K562 (cell line): Measurements from ENCODE around the gene MGAT5. TPM values are rescaled to one million over a fixed set of nuclear protein-coding genes. Genes with fewer than 3 reads are reported as not detected.

ENCODE experiments used
- ATAC-seq: fragments of 200-7000 bp; cut with Tn5 transposase; 3 replicates; pipeline ENCODE4 v1.9.1; 2020; ENCODE audit warnings: moderate library complexity
- BruUV-seq: library from RNA; stranded (reverse); fragments of 400-500 nt; replicated peaks from 2 replicates; lab custom pipeline; 2021; lab: Mats Ljungman, UMichigan
- CTCF ChIA-PET: fragments of 300-600 bp; formaldehyde crosslinking; extraction: SDS; loops from one replicate; lab custom pipeline; 2021; ENCODE audit warnings: low intra/inter-chr PET ratio; lab: Yijun Ruan, JAX
- POLR2A ChIA-PET: fragments of 300-600, 350-650 bp; sonication (Branson Sonifier 250); formaldehyde crosslinking; extraction: SDS; loops from one replicate; lab custom pipeline; 2021; ENCODE audit warnings: antibody characterized with exemption, inconsistent platforms; lab: Yijun Ruan, JAX
- DNase-seq, 4 experiments: peaks; one replicate each; pipeline versions ENCODE4 v3.0.0 to v3.0.0-alpha.2; 2011 to 2018; ENCODE audit warnings: low spot score in 3 of 4, mixed read lengths in 3 of 4; ENCODE audit errors: extremely low read depth in 1 of 4
- FAIRE-seq: peaks from 2 replicates; lab custom pipeline; 2011; peaks lifted over from hg19 to GRCh38; lab: Jason Lieb, UNC
- H2AFZ ChIP-seq: 2 replicates; pipeline ENCODE4 v1.6.0; 2011; ENCODE audit warnings: low read depth, low read length, control low read depth, inconsistent platforms
- H3K27ac ChIP-seq: fragments of 200-600 bp; 3 replicates; pipeline ENCODE4 v1.8.0; 2011; ENCODE audit warnings: low read depth, mild to moderate bottlenecking, control low read depth, inconsistent platforms, low read length, moderate library complexity, mixed read lengths; ENCODE audit errors: extremely low read depth
- H3K27me3 ChIP-seq, 2 experiments: fragments of 300-600 bp in 1 of 2; 2 replicates in 1 of 2; 3 replicates in 1 of 2; pipeline versions ENCODE4 v1.6.0 to v1.8.0; 2011; ENCODE audit warnings: inconsistent platforms in 2 of 2, low read length in 2 of 2, mild to moderate bottlenecking in 1 of 2, mixed read lengths in 1 of 2, moderate library complexity in 1 of 2; ENCODE audit not compliant: control insufficient read depth in 2 of 2, insufficient read depth in 2 of 2
- H3K36me3 ChIP-seq: fragments of 300-600 bp; 3 replicates; pipeline ENCODE4 v1.8.0; 2011; ENCODE audit warnings: mild to moderate bottlenecking, low read length, inconsistent platforms; ENCODE audit not compliant: control insufficient read depth, insufficient read depth
- H3K4me1 ChIP-seq, 2 experiments: fragments of 200-600 bp in 1 of 2; replicated peaks in 1 of 2; 2 replicates in 1 of 2; 3 replicates in 1 of 2; pipeline versions ENCODE4 v1.5.1 to v1.8.0; 2011; ENCODE audit warnings: inconsistent platforms in 2 of 2, low read length in 2 of 2, mild to moderate bottlenecking in 1 of 2, mixed read lengths in 1 of 2, moderate library complexity in 1 of 2; ENCODE audit not compliant: control insufficient read depth in 2 of 2, insufficient read depth in 2 of 2
- H3K4me2 ChIP-seq: 2 replicates; pipeline ENCODE4 v1.6.1; 2011; ENCODE audit warnings: low read length, control low read depth, inconsistent platforms, mixed read lengths; ENCODE audit not compliant: insufficient read depth
- H3K4me3 ChIP-seq: fragments of 200-600 bp; sonication (generic), shearing (Covaris generic); 2 replicates; pipeline ENCODE4 v1.5.1; 2016; ENCODE audit warnings: control low read depth, inconsistent platforms
- H3K79me2 ChIP-seq: fragments of 200-600 bp; 3 replicates; pipeline ENCODE4 v1.8.0; 2011; ENCODE audit warnings: low read length, inconsistent platforms; ENCODE audit not compliant: control insufficient read depth, insufficient read depth
- H3K9ac ChIP-seq, 2 experiments: 2 replicates each; pipeline versions ENCODE4 v1.6.0 to v1.6.1; 2011; ENCODE audit warnings: low read depth in 2 of 2, low read length in 2 of 2, control low read depth in 1 of 2, inconsistent platforms in 1 of 2, mild to moderate bottlenecking in 1 of 2, mixed read lengths in 1 of 2; ENCODE audit not compliant: insufficient read depth in 1 of 2
- H3K9me1 ChIP-seq: one replicate; pipeline ENCODE4 v1.6.0; 2011; ENCODE audit warnings: inconsistent platforms, mild to moderate bottlenecking, low read length, moderate library complexity; ENCODE audit not compliant: control insufficient read depth, insufficient read depth
- H3K9me3 ChIP-seq: replicated peaks from 2 replicates; pipeline ENCODE4 v1.5.1; 2011; ENCODE audit warnings: low read depth, low read length, inconsistent platforms; ENCODE audit not compliant: control insufficient read depth, insufficient read depth
- H4K20me1 ChIP-seq: replicated peaks from 2 replicates; pipeline ENCODE4 v1.6.1; 2011; ENCODE audit warnings: low read length, inconsistent platforms, mixed read lengths; ENCODE audit not compliant: control insufficient read depth, insufficient read depth
- CCNT2 ChIP-seq: IDR thresholded peaks from 2 replicates; pipeline ENCODE4 v1.6.1; 2011; ENCODE audit warnings: borderline replicate concordance, low read depth, mild to moderate bottlenecking, moderate library complexity, mixed read lengths, low read length; ENCODE audit not compliant: insufficient read length; ENCODE audit errors: extremely low read depth
- CEBPB ChIP-seq: fragments of 450-650 bp; IDR thresholded peaks from 2 replicates; pipeline ENCODE4 v1.6.1; 2016; ENCODE audit warnings: missing genetic modification characterization, missing compliant biosample characterization
- ELF2 ChIP-seq: fragments of 250-450 bp; sonication (Bioruptor Pico); IDR thresholded peaks from 2 replicates; pipeline ENCODE4 v1.5.0; 2021; ENCODE audit warnings: mild to moderate bottlenecking
- IRF2 ChIP-seq: sonication (generic); formaldehyde crosslinking; IDR thresholded peaks from 2 replicates; pipeline ENCODE4 v1.8.1; 2022; ENCODE audit warnings: mild to moderate bottlenecking, missing genetic modification reagents
- NKRF ChIP-seq: fragments of 450-650 bp; IDR thresholded peaks from 2 replicates; pipeline ENCODE4 v1.6.1; 2016; ENCODE audit warnings: borderline replicate concordance
- PRDM10 ChIP-seq: fragments of 450-650 bp; IDR thresholded peaks from 2 replicates; pipeline ENCODE4 v1.6.1; 2018; ENCODE audit not compliant: partially characterized antibody
- PTRF ChIP-seq: fragments of 450-650 bp; IDR thresholded peaks from 2 replicates; pipeline ENCODE4 v1.6.1; 2016; ENCODE audit warnings: mild to moderate bottlenecking, missing genetic modification characterization, missing compliant biosample characterization
- RBM22 ChIP-seq: fragments of 200-400 bp; formaldehyde crosslinking; IDR thresholded peaks from 2 replicates; pipeline ENCODE4 v1.6.1; 2018; ENCODE audit warnings: low read length, low read depth; ENCODE audit not compliant: poor library complexity, severe bottlenecking
- SAFB ChIP-seq: fragments of 200-400 bp; formaldehyde crosslinking; IDR thresholded peaks from 2 replicates; pipeline ENCODE4 v1.6.1; 2017; ENCODE audit warnings: low read depth, low read length, borderline replicate concordance
- SMAD2 ChIP-seq: fragments of 150-350 bp; IDR thresholded peaks from 2 replicates; pipeline ENCODE4 v1.6.1; 2014; ENCODE audit warnings: low read depth, mild to moderate bottlenecking, low read length
- STAT5B ChIP-seq: fragments of 250-450 bp; sonication (Bioruptor Pico); IDR thresholded peaks from 2 replicates; pipeline ENCODE4 v1.8.0; 2021; ENCODE audit warnings: mild to moderate bottlenecking, inconsistent platforms
- TAL1 ChIP-seq: fragments of 450-650 bp; IDR thresholded peaks from 2 replicates; pipeline ENCODE4 v1.6.1; 2016; ENCODE audit warnings: mild to moderate bottlenecking
- TEAD4 ChIP-seq, 2 experiments: sonication (generic) in 1 of 2; formaldehyde crosslinking in 1 of 2; IDR thresholded peaks; 2 replicates each; pipeline versions ENCODE4 v1.6.1 to v1.8.0; 2012 to 2022; ENCODE audit warnings: borderline replicate concordance in 1 of 2, inconsistent platforms in 1 of 2, low read length in 1 of 2, mild to moderate bottlenecking in 1 of 2, missing genetic modification reagents in 1 of 2
- YY1 ChIP-seq, 3 experiments: IDR thresholded peaks; 2 replicates each; pipeline ENCODE4 v1.6.1; 2011; ENCODE audit warnings: low read length in 2 of 3, mild to moderate bottlenecking in 2 of 3, moderate library complexity in 2 of 3, borderline replicate concordance in 1 of 3, control low read depth in 1 of 3, low read depth in 1 of 3; ENCODE audit not compliant: insufficient read depth in 3 of 3, insufficient replicate concordance in 2 of 3, control insufficient read depth in 1 of 3, insufficient read length in 1 of 3; ENCODE audit errors: extremely low read depth in 1 of 3
- ZNF696 ChIP-seq: fragments of 250-450 bp; sonication (Bioruptor Pico); conservative IDR thresholded peaks from 2 replicates; pipeline ENCODE4 v1.4.0; 2020; ENCODE audit warnings: mild to moderate bottlenecking, moderate library complexity
- WGBS: fragments of 100-300 bp; shearing (Covaris generic); methylation state at CpG from one replicate; pipeline ENCODE4 v1.1.6; 2016; ENCODE audit warnings: low coverage, mixed read lengths; ENCODE audit not compliant: insufficient coverage; ENCODE audit errors: missing lambda C conversion rate; 5-methylcytosine and 5-hydroxymethylcytosine counted together
- in situ Hi-C: fragments of 300-500 bp; cut with MboI; formaldehyde crosslinking; loops from 4 replicates; pipeline ENCODE4 v1.15.0; 2018; ENCODE audit warnings: inconsistent platforms, mixed read lengths
- intact Hi-C: fragments of 100-400 bp; cut with micrococcal nuclease; formaldehyde crosslinking; loops from 2 replicates; pipeline ENCODE4 v1.14.2; 2022
- polyA plus RNA-seq, 8 experiments: library from polyadenylated mRNA; depleted of rRNA in 4 of 8; stranded (reverse) in 5 of 8; unstranded in 3 of 8; fragments of >200 nt; fragmentation: Nextera tagmentation in 2 of 8; fragmentation: Illumina TruSeq in 1 of 8; extraction: Ambion mirVana in 2 of 8; extraction: Trizol in 1 of 8; gene quantifications; 2 replicates each; pipeline versions ENCODE4 v1.2.1 to v1.2.3, GENCODE V29; 2011 to 2014; ENCODE audit warnings: inconsistent platforms in 1 of 8, missing spikeins in 1 of 8
- total RNA-seq, 7 experiments: library from RNA; depleted of rRNA in 6 of 7; stranded (reverse); fragments of >200 nt in 6 of 7; fragmentation: Illumina TruSeq in 2 of 7; extraction: Trizol in 2 of 7; gene quantifications; 2 replicates each; pipeline versions ENCODE4 v1.2.1 to v1.2.3, GENCODE V29; 2011 to 2021; ENCODE audit warnings: low replicate concordance in 1 of 7
- TF ChIP-seq, protein P1 (sequence below): fragments of 250-450 bp; sonication (Bioruptor Pico); IDR thresholded peaks from 2 replicates; pipeline ENCODE4 v1.5.0; 2021

MGAT5 gene
- total and polyA plus RNA-seq, 9 of the 15 experiments (the other 6 are each of a cell fraction or from before 2014, with no cell fraction given), result 1.6 to 18.6 (median 11.1) TPM

GRCh38 chr2:134225841-134226240, 28.0 kb upstream of the MGAT5 start:
- no peaks in the 10 kb centered on the region for H3K9me1 ChIP-seq
- ATAC-seq, result no peak
- ChIA-PET CTCF (no interaction called here), POLR2A (no interaction called here)
- BruUV-seq, result no TSS peak
- H3K9me3 ChIP-seq, result peaks cover 3% of the 10 kb centered on the region
- no peak for DNase-seq
- in situ Hi-C loops, result no loop called here
- 0 out of 3 replicates have a peak, but pooled peaks cover 2% of the 10 kb centered on the region for H3K79me2 ChIP-seq
- H3K4me2 ChIP-seq, result no peak overlapping the region
- H4K20me1 ChIP-seq, result no peaks in the 10 kb centered on the region
- no peaks in the 10 kb centered on the region for H3K4me1 ChIP-seq
- WGBS, result 22% methylated on average over 2 of the region's 2 CpGs
- no peak overlapping the region for H3K9ac ChIP-seq
- no peak for FAIRE-seq
- H3K27me3 ChIP-seq, result no peaks in the 10 kb centered on the region; a peak in 1 of 5 replicates
- H3K4me3 ChIP-seq, result no peak overlapping the region
- H3K27ac ChIP-seq, result no peak overlapping the region
- H2AFZ ChIP-seq, result no peak overlapping the region
- no peaks in the 10 kb centered on the region for H3K36me3 ChIP-seq
- intact Hi-C loops, result no loop called here
- no peak for TF ChIP-seq NKRF
- TF ChIP-seq CCNT2, result no peak
- no peak for TF ChIP-seq SAFB
- TF ChIP-seq ELF2 (CRISPR knock-in tag), result no peak
- no peak for TF ChIP-seq ZNF696 (CRISPR knock-in tag)
- no peak for TF ChIP-seq SMAD2
- TF ChIP-seq RBM22, result no peak
- TF ChIP-seq TAL1, result no peak
- no peak for TF ChIP-seq IRF2 (CRISPR knock-in tag)
- TF ChIP-seq PRDM10, result no peak
- TF ChIP-seq, protein P1, sequence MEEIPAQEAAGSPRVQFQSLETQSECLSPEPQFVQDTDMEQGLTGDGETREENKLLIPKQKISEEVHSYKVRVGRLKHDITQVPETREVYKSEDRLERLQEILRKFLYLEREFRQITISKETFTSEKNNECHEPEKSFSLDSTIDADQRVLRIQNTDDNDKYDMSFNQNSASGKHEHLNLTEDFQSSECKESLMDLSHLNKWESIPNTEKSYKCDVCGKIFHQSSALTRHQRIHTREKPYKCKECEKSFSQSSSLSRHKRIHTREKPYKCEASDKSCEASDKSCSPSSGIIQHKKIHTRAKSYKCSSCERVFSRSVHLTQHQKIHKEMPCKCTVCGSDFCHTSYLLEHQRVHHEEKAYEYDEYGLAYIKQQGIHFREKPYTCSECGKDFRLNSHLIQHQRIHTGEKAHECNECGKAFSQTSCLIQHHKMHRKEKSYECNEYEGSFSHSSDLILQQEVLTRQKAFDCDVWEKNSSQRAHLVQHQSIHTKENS, result no peak
- no peak for TF ChIP-seq TEAD4 (IDR thresholded peaks at IDR 0.05; ENCODE audit: low read length)
- no peak for TF ChIP-seq TEAD4 (CRISPR knock-in tag; IDR thresholded peaks at IDR 0.05; ENCODE audit: borderline replicate concordance)
- no peak for TF ChIP-seq PTRF
- TF ChIP-seq CEBPB (tag), result no peak
- no peak for TF ChIP-seq STAT5B (CRISPR knock-in tag)
- no peak for TF ChIP-seq YY1 (IDR thresholded peaks at IDR 0.05; ENCODE audit: borderline replicate concordance in 1 of 3, control insufficient read depth in 1 of 3, extremely low read depth in 1 of 3, insufficient read depth in 3 of 3, insufficient read length in 1 of 3, insufficient replicate concordance in 2 of 3, low read depth in 1 of 3, low read length in 2 of 3)
